Esophagus squamous epithelium (tissue), 5 donors: ENCODE results near the gene ATP8A2. TPM values are rescaled to one million over a fixed set of nuclear protein-coding genes. Genes with fewer than 3 reads are reported as not detected.

ENCODE experiments used
- DNase-seq: peaks from one replicate; lab custom pipeline; 2025; lab: John Stamatoyannopoulos, UW
- H3K27ac ChIP-seq, 4 donors: fragments of 200-600 bp; sonication (generic); one replicate each; pipeline ENCODE4 v1.5.1; 2016 to 2019; ENCODE audit warnings: mild to moderate bottlenecking in 1 of 4
- H3K27me3 ChIP-seq, 4 donors: fragments of 200-600 bp; sonication (generic); 1 replicate in 3 of 4; 2 replicates in 1 of 4; pipeline versions ENCODE4 v1.5.1 to v1.6.0; 2017 to 2021; ENCODE audit warnings: antibody characterized with exemption in 1 of 4
- H3K36me3 ChIP-seq, 3 donors: fragments of 200-600 bp; sonication (generic); one replicate each; pipeline ENCODE4 v1.5.1; 2016 to 2019
- H3K4me1 ChIP-seq, 3 donors: fragments of 200-600 bp; sonication (generic); one replicate each; pipeline ENCODE4 v1.5.1; 2017 to 2019
- H3K4me3 ChIP-seq, 4 donors: fragments of 200-600 bp; sonication (generic); 1 replicate in 3 of 4; 2 replicates in 1 of 4; pipeline ENCODE4 v1.5.1; 2016 to 2019; ENCODE audit warnings: mild to moderate bottlenecking in 2 of 4, moderate library complexity in 1 of 4
- H3K9me3 ChIP-seq, 3 donors: fragments of 200-600 bp; sonication (generic); one replicate each; pipeline ENCODE4 v1.5.1; 2016 to 2019
- POLR2A ChIP-seq, 4 donors: fragments of 450-650 bp; IDR thresholded peaks; one replicate each; pipeline ENCODE4 v1.6.1; 2017; ENCODE audit warnings: antibody characterized with exemption in 4 of 4, mild to moderate bottlenecking in 4 of 4, moderate library complexity in 3 of 4
- whole genome bisulfite sequencing, 2 donors: methylation state at CpG; one replicate each; pipeline ENCODE4 v1.1.5; 2018; 5-methylcytosine and 5-hydroxymethylcytosine counted together
- intact Hi-C: fragments of 100-400 bp; cut with DNase I; formaldehyde crosslinking; loops from one replicate; pipeline ENCODE4 v1.15.0; 2022
- total RNA-seq, 4 donors: library from RNA; depleted of rRNA; stranded (reverse); fragments of >200 nt; gene quantifications; one replicate each; pipeline ENCODE4 v1.1.0, GENCODE V29; 2016
- TF ChIP-seq, protein P1 (sequence below), 6 experiments: fragments of 450-650 bp in 4 of 6; fragments of 200-600 bp in 2 of 6; sonication (generic) in 2 of 6; IDR thresholded peaks; one replicate each; pipeline ENCODE4 v1.5.1; 2016 to 2019; ENCODE audit warnings: antibody characterized with exemption in 6 of 6, mild to moderate bottlenecking in 4 of 6, moderate library complexity in 4 of 6
- donor health status: DM: yes; HTN: yes; CAD: no.

The ATP8A2 gene
- total RNA-seq, 4 donors from 2014 or later = not detected

DNA sequence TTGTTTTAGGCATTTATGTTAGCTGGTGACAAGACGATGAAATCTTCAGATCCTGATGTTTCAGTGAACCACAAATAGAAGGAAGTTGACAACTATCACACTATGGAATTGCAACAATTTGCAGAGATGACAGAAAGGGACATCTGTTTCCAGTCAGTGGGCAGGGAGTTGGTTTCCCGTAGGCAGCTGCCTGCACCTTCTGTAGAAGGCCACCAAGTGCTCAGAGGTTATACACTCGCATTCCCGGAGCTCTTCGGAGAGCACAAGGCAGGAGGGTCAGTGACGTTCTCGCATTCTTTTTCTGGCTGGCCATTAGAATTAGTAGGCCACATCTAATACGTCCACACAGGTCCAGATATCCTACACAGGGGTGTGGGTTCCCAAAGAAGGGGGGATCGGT, 550.6 kb downstream of the ATP8A2 start:
- TF ChIP-seq, protein P1, sequence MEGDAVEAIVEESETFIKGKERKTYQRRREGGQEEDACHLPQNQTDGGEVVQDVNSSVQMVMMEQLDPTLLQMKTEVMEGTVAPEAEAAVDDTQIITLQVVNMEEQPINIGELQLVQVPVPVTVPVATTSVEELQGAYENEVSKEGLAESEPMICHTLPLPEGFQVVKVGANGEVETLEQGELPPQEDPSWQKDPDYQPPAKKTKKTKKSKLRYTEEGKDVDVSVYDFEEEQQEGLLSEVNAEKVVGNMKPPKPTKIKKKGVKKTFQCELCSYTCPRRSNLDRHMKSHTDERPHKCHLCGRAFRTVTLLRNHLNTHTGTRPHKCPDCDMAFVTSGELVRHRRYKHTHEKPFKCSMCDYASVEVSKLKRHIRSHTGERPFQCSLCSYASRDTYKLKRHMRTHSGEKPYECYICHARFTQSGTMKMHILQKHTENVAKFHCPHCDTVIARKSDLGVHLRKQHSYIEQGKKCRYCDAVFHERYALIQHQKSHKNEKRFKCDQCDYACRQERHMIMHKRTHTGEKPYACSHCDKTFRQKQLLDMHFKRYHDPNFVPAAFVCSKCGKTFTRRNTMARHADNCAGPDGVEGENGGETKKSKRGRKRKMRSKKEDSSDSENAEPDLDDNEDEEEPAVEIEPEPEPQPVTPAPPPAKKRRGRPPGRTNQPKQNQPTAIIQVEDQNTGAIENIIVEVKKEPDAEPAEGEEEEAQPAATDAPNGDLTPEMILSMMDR (IDR thresholded peaks at IDR 0.05) = no peak
- TF ChIP-seq POLR2A (IDR thresholded peaks at IDR 0.05) = no peak
- WGBS, 2 donors = 66 to 74% methylated on average over 9 of the region's 9 CpGs
- intact Hi-C loops = no loop called here

DNA sequence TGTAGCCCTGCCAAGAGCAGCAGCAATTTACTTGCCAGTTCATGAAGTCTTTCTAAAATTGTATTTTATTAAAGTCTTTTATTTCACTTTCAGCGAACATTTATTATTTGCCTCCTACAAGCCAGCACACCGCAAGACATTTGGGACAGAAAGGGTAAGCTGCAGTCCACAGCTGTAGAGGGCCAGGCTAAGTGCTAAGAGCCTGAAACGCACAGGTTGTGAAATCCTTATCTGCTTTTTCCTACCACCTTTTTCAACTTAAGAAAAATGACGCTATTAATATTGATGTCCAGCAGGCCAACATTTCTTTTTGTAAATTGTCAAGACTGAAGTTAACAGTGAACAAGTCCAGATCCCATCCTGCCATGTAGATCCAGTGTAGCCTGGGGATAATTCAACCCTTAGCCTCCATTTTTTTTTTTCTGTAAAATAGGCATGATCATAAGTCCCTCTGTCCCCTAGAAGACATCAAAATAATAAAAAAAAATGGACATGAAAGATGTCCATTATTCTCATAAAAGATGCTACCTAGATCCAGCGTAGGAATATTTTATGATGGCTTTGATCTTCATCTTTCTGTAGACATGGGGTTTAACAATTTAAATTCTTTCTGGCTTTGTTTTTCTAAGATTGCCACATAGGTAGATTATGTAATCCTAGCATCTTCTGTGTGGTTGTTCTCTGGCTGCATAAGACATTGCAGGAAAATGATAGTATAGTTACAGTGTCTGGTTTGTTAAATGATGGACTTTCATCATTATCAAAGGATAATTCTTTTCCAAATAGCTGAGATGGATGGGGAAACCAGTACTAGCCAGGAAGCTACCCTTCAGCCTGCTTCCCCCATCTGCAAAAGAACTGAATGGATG, 551.7 kb downstream of the ATP8A2 start:
- TF ChIP-seq, protein P1 (IDR thresholded peaks at IDR 0.05) = no peak
- no peak for TF ChIP-seq POLR2A (IDR thresholded peaks at IDR 0.05)
- H3K4me1 ChIP-seq = no peaks in the 10 kb centered on the region
- no peaks in the 10 kb centered on the region for H3K9me3 ChIP-seq
- H3K27ac ChIP-seq = no peak overlapping the region
- no peaks in the 10 kb centered on the region for H3K36me3 ChIP-seq
- no peak overlapping the region for H3K4me3 ChIP-seq
- H3K27me3 ChIP-seq = no peaks in the 10 kb centered on the region
- no peak for DNase-seq
- WGBS, 2 donors = 79 to 84% methylated on average over 5 of the region's 5 CpGs
- intact Hi-C loops = no loop called here

More for the DNA sequence above, 550.6 kb downstream of the ATP8A2 start:
- Histone ChIP-seq H3K4me3 (no peak overlapping the region), H3K9me3 (no peaks in the 10 kb centered on the region), H3K4me1 (no peaks in the 10 kb centered on the region), H3K27ac (no peak overlapping the region), H3K36me3 (no peaks in the 10 kb centered on the region), H3K27me3 (no peaks in the 10 kb centered on the region)
- DNase-seq = no peak

DNA sequence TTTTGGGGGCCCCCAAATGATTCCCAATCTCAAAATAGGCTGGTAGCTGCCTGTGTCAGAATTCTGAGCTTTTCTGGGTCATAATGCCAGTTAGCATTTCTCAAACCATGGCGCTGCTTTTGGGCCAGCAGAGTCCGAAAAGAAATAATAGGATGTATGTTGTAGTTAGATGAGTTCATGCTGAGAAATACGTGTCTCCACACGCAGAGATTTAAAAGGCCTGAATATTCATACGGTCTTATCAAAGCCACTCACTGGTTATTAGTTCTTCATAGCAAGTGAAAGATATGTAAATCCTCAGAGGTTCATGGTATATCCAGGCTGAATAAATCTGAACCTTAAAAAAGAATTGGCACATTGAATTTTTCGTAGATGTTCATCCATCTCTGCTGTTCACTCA, 555.6 kb downstream of the ATP8A2 start:
- H3K9me3 ChIP-seq = no peaks in the 10 kb centered on the region
- intact Hi-C loops = no loop called here
- no peak overlapping the region for H3K4me3 ChIP-seq
- no peaks in the 10 kb centered on the region for H3K4me1 ChIP-seq
- no peak for DNase-seq
- no peaks in the 10 kb centered on the region for H3K36me3 ChIP-seq
- no peak overlapping the region for H3K27ac ChIP-seq
- WGBS, 2 donors = 26 to 51% methylated on average over 6 of the region's 6 CpGs
- TF ChIP-seq, protein P1 (IDR thresholded peaks at IDR 0.05) = no peak
- peaks cover 0 to 5% (median 0%) of the 10 kb centered on the region in 4 donors for H3K27me3 ChIP-seq

DNA sequence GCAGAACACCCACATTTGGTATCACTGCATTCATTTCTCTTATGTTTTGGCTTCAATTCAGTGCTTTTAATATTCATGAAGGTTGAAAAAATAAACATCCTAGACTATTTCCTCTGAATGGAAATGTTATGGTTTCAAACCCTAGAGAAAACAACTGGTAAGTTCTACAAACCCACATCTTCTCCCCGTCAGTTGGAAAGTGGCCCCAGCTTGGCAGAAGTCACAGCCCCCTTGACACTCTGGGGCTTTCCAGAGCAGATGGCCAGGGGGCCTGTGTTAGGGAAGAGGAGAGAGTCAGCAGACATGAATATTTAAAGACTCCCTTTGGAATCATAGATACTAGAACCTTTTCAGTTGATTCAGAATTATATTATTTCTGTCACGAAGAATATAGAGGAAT, 556.2 kb downstream of the ATP8A2 start:
- Histone ChIP-seq H3K36me3 (no peaks in the 10 kb centered on the region), H3K27ac (no peak overlapping the region), H3K9me3 (no peaks in the 10 kb centered on the region), H3K27me3 (peaks cover 0 to 5% (median 0%) of the 10 kb centered on the region in 4 donors), H3K4me1 (no peaks in the 10 kb centered on the region), H3K4me3 (no peak overlapping the region)
- DNase-seq = no peak
- TF ChIP-seq, protein P1 (IDR thresholded peaks at IDR 0.05) = no peak
- TF ChIP-seq POLR2A (IDR thresholded peaks at IDR 0.05) = no peak
- WGBS, 2 donors = 47 to 67% methylated on average over 2 of the region's 2 CpGs
- intact Hi-C loops = no loop called here

DNA sequence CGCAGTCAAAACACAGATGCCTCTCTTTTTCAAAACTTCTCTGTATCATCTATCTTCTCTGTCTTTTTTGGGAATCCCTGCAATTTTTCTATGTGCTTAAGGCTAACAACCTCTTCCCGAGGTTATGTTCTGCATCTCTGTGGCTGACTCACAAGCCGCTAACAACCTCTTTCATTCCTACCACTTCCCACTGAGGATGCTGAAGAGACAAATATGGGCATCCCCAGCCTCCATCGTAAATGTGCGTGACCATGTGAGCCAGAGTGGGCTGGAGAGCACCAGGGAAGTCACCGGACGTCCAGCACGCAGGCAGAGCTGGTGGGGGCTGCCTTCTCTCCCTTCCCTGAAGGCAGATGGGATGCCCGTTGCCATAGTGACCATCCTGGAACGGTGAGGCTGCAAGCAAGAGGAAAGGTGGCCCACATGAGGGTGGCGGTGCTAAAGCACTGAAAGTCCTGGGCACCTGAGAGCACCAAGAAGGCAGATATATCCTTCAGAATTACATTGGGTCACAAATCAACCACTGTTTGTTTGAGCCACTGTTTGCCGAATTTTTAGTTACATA, 557.2 kb downstream of the ATP8A2 start:
- WGBS, 2 donors = 67 to 78% methylated on average over 7 to 9 of the region's 12 CpGs
- no peak for TF ChIP-seq POLR2A (IDR thresholded peaks at IDR 0.05)
- TF ChIP-seq, protein P1 (IDR thresholded peaks at IDR 0.05) = no peak
- no peak overlapping the region for H3K4me3 ChIP-seq
- H3K9me3 ChIP-seq = no peaks in the 10 kb centered on the region
- DNase-seq = no peak
- intact Hi-C loops = no loop called here
- H3K36me3 ChIP-seq = no peaks in the 10 kb centered on the region
- no peak overlapping the region for H3K27ac ChIP-seq
- no peaks in the 10 kb centered on the region for H3K4me1 ChIP-seq
- peaks cover 0 to 5% (median 0%) of the 10 kb centered on the region in 4 donors for H3K27me3 ChIP-seq
